GM18519 (cell line): Measurements from ENCODE around the gene DCBLD1.

Source experiments
- ATAC-seq: cut with Tn5 transposase; IDR thresholded peaks from one replicate; pipeline ENCODE4 v1.9.1; 2021; ENCODE audit warnings: mild to moderate bottlenecking, moderate library complexity; ENCODE audit not compliant: unreplicated experiment, low FRiP score

DCBLD1 gene

GRCh38 chr6:117550078-117550600 lies 67.7 kb downstream of the DCBLD1 start:
- ATAC-seq, result no peak

- ATAC-seq, result no peak
Observed at GRCh38 chr6:117550618-117551242, 68.3 kb downstream of the DCBLD1 start.

GRCh38 chr6:117552618-117553017 lies 70.1 kb downstream of the DCBLD1 start:
- ATAC-seq, result no peak

- ATAC-seq, result no peak
Observed at GRCh38 chr6:117553142-117553541, 70.7 kb downstream of the DCBLD1 start.

GRCh38 chr6:117555262-117555849 lies 72.9 kb downstream of the DCBLD1 start:
- no peak for ATAC-seq

GRCh38 chr6:117555882-117556498 lies 73.5 kb downstream of the DCBLD1 start:
- ATAC-seq, result no peak

GRCh38 chr6:117557951-117558350 lies 75.5 kb downstream of the DCBLD1 start:
- ATAC-seq, result no peak

DNA sequence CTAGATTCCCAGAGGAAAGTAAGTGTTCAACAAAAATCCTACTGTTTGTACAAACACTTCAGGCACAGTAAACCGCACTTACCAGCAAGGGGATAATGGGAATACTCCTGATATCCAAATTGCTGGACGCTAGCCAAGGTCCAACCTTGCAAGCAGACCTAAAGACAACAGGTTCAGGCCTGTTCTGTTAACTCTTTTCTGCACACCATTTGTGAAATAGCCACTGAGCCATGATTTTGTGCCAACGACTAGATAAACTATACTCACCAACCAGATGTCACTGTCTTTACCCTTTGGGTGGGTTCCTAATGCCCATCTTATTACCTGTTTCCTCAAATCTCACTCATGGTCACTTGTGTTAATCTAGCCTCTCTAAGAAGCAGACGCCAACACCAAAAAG lies 76.3 kb downstream of the DCBLD1 start:
- ATAC-seq, result no peak

GRCh38 chr6:117559299-117559698 lies 76.8 kb downstream of the DCBLD1 start:
- no peak for ATAC-seq

GRCh38 chr6:117561128-117561527 lies 78.7 kb downstream of the DCBLD1 start:
- ATAC-seq, result no peak

DNA sequence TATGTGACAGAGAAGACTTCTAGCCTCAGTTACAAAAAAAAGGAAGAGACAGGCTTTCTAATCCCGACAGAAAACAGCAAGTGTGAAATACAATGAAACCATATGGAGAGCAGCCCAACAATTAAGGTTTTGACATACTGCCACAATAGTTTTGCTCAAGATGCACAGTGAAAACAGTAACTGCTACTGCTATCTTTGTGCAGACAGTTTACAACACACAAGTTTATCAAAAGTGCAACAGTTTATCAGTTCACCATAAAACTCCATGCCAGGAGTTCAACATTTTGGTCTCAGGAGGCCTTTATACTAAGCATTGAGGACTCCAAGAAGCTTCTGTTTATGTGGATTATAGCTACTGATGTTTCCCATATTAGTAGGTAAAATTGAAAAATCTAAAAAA lies 82.2 kb downstream of the DCBLD1 start:
- no peak for ATAC-seq

DNA sequence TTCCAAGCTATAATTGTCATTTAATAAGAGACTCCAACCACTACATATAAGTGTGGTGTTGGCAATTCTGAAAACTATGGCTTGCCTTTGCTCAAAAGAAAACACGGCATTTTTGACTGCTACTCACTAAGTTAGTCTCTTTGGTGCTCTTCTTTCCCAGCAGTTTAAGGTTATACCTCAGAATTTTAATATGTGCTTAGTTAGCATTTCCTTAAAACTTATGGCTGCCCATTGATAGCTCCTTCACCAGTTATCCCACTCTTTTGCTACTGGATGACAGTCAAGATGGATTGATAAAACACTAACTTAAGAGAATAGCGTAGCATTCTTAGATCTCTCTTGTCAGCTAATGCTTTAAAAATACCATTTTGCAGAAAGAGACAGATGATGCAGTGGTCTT lies 85.8 kb downstream of the DCBLD1 start:
- ATAC-seq, result no peak

DNA sequence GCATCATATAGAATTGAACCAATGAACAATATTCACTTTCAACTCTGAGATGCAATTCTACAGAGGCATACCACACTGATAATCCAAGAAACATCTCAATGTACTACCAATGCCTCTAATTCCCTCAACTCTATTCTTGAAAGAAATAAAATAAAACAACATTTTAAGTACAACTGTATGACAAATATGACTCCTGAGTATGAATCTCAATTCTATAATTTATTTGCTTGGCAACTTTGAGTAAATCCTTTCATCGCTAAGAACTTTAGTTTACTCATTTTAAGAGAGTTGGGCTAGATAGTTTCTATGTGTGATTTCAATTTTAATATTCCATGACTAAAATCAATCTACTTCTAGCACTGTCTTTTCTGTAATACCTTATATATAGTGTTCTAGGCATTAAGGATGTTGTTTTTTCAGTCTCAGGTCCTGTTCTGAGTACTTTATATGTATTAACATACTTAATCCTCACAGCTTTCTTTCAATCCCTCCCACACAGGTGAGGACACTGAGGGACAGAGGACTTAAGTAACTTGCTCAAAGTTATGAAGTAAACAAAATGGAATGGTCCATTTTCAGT lies 86.4 kb downstream of the DCBLD1 start:
- ATAC-seq, result no peak

DNA sequence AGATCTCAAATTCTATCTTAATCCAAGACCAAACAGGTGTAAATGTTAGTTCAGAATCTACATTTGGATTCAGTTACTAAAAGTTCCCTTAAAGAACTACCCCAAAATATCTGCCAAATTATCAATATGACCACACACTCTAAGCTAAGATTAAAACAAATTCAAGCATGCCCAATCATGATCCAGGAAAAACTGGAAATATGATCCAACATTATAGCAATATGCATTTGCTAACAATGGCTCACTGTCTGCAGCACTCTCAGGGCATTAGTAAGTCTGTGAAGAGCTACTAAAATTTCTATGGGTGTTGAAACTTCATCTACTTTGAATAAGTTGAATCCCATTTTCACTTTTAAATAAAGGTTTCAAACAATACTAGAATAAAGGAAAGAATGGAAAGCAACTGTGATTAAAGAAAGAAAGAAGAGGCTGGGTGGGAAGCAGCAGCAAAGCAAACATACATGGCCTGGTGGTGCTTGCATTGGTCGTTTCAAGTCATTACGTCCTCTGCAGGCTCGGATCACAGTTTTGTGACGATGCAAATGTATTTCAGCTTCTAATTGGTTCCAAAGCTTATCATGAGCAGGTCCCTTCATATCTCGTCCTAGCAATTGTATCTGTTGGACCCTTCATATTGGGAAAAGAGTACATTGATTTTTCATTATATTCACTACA lies 90.7 kb downstream of the DCBLD1 start:
- no peak for ATAC-seq

DNA sequence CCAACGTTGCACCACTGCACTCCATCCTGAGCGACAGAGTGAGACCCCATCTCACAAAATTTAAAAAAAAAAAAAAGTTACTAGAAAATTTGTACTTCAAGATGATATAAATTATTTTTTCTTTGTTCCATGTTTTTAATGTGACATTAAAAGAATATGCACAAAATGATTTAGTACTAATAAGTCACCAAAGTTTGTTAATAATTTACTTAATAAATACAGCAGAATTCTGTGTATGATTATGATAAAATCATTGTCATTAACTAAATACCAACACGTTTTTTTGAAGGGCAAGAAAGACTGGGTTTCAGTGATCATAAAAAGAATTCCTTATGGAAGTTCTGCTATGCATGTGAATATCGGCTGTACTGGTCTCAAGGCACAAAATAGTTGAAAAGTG lies 91.7 kb downstream of the DCBLD1 start:
- ATAC-seq, result no peak

- no peak for ATAC-seq
Observed at GRCh38 chr6:117585647-117586046, 103.2 kb downstream of the DCBLD1 start.

GRCh38 chr6:117590447-117590846 lies 108.0 kb downstream of the DCBLD1 start:
- no peak for ATAC-seq

DNA sequence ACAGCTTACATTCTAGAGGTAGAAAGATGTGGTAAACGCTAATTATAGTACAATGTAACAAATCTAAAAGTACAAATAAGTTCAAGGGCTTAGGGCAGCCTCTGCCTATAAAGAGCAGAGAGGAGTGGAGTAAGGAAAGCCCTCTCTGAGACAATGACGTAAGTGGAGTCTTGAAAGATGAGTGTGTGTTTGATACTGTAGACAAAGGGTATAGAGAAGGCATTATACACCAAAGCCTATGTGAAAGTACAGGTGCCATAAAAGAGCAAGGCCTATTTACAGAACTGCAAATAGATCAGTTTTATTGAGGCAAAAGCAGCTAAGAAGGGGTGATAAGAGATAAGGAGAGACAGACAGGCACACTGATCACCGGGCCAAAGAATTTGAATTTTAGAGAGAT lies 108.9 kb downstream of the DCBLD1 start:
- no peak for ATAC-seq

- no peak for ATAC-seq
Observed at GRCh38 chr6:117592983-117593759, 110.7 kb downstream of the DCBLD1 start.
